Endometrial microvascular endothelial cells (primary cell): ENCODE results near the gene PRKCH. TPM values are rescaled to one million over a fixed set of nuclear protein-coding genes. Genes with fewer than 3 reads are reported as not detected.

Experiments used
- in situ Hi-C: cut with HindIII; loops from 2 replicates; pipeline ENCODE4 v1.10.0; 2017; ENCODE audit warnings: low sequenced_read_pairs, low pct_unique_long_range_greater_than_20kb; ENCODE audit errors: inconsistent ontology term
- total RNA-seq: library from RNA; depleted of rRNA; stranded (reverse); fragments of >200 nt; gene quantifications from one replicate; pipeline ENCODE4 v1.2.3, GENCODE V29; 2015; ENCODE audit errors: inconsistent ontology term

Gene PRKCH
- total RNA-seq, result 116 TPM

- in situ Hi-C loops, result no loop called here
These were observed at the start of gene PRKCH for GRCh38 chr14:61321385-61322010. Gene PRKCH, plus strand, starts transcription at chr14:61321579. Its CDS starts 523 bp downstream, at chr14:61322102.

- in situ Hi-C loops, result no loop called here
These were observed 44.1 kb upstream of the PRKCH start for GRCh38 chr14:61277232-61277631.

GRCh38 chr14:61277784-61278183 lies 43.6 kb upstream of the PRKCH start:
- in situ Hi-C loops, result no loop called here

GRCh38 chr14:61279082-61279481 lies 42.3 kb upstream of the PRKCH start:
- in situ Hi-C loops, result no loop called here

GRCh38 chr14:61280092-61280525 lies 41.3 kb upstream of the PRKCH start:
- in situ Hi-C loops, result no loop called here

- in situ Hi-C loops, result no loop called here
These were observed 40.7 kb upstream of the PRKCH start for GRCh38 chr14:61280526-61281185.

- in situ Hi-C loops, result no loop called here
These were observed 40.0 kb upstream of the PRKCH start, which contains the start of gene TMEM30B for GRCh38 chr14:61281186-61281947. Gene TMEM30B, minus strand, starts transcription at chr14:61281338. Its CDS starts 191 bp downstream, at chr14:61281147.

- in situ Hi-C loops, result no loop called here
These were observed 39.5 kb upstream of the PRKCH start for GRCh38 chr14:61281948-61282275.

- in situ Hi-C loops, result no loop called here
These were observed 38.6 kb upstream of the PRKCH start for GRCh38 chr14:61282746-61283145.

GRCh38 chr14:61284001-61284400 lies 37.4 kb upstream of the PRKCH start:
- in situ Hi-C loops, result no loop called here

GRCh38 chr14:61285364-61285763 lies 36.0 kb upstream of the PRKCH start:
- in situ Hi-C loops, result no loop called here

GRCh38 chr14:61287196-61287595 lies 34.2 kb upstream of the PRKCH start:
- in situ Hi-C loops, result no loop called here

GRCh38 chr14:61288228-61288627 lies 33.2 kb upstream of the PRKCH start:
- in situ Hi-C loops, result no loop called here

- in situ Hi-C loops, result no loop called here
These were observed 32.7 kb upstream of the PRKCH start for GRCh38 chr14:61288720-61289119.

GRCh38 chr14:61290701-61291100 lies 30.7 kb upstream of the PRKCH start:
- in situ Hi-C loops, result loop anchor here (10.0 kb wide), 1 partner anchor 54 kb away; no protein-coding TSS in a partner anchor

GRCh38 chr14:61296151-61296550 lies 25.2 kb upstream of the PRKCH start:
- in situ Hi-C loops, result loop anchor here (10.0 kb wide), 1 partner anchor 49 kb away; no protein-coding TSS in a partner anchor

- in situ Hi-C loops, result loop anchor here (10.0 kb wide), 1 partner anchor 48 kb away; no protein-coding TSS in a partner anchor
These were observed 24.5 kb upstream of the PRKCH start for GRCh38 chr14:61296719-61297502.

- in situ Hi-C loops, result loop anchor here (10.0 kb wide), 1 partner anchor 47 kb away; no protein-coding TSS in a partner anchor
These were observed 23.8 kb upstream of the PRKCH start for GRCh38 chr14:61297581-61297980.

- in situ Hi-C loops, result loop anchor here (10.0 kb wide), 1 partner anchor 46 kb away; no protein-coding TSS in a partner anchor
These were observed 22.6 kb upstream of the PRKCH start for GRCh38 chr14:61298824-61299223.
